Measurements from ENCODE around the gene HOXA5.

Gene HOXA5

GRCh38 chr7:27128776-27129728, 14.4 kb downstream of the HOXA5 start:
- no peak for DNase-seq (ENCODE audit: low read depth, low spot score)
- peak overlapping the region; percentile 53 for H3K4me3 ChIP-seq (ENCODE audit: low read depth, low read length)

DNA sequence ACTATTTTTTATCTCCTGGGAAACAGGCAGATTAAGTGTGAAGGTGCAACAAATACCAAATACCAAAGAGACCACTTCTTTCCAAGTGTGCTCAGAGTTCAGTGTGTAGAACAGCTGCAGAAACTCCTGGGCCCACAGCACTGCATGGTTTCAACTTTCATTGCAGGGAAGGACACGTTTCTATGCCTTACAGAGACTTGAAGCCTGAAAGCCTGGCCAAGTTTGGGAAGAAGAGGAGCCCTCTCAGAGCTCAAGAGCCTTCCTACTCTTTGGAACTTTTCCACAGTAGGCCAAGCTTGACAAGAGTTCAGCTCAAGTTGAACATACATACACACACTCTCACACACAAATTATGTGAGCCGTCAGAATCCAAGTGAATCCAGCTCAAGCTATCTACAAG, 15.4 kb downstream of the HOXA5 start:
- no peak overlapping the region for H3K4me3 ChIP-seq (ENCODE audit: low read depth, low read length)
- in situ Hi-C loops (cut with HindIII; ENCODE audit: low sequenced_read_pairs): loop anchor here (10.0 kb wide), 1 partner anchor 273 kb away; no protein-coding TSS in a partner anchor
- DNase-seq (ENCODE audit: low read depth, low spot score): peak; percentile 76
- TF ChIP-seq CTCF (IDR thresholded peaks at IDR 0.05; ENCODE audit: low read depth, low read length): no peak

More at GRCh38 chr7:27128776-27129728, 14.4 kb downstream of the HOXA5 start:
- in situ Hi-C loops (cut with HindIII; ENCODE audit: low sequenced_read_pairs): loop anchor here (10.0 kb wide), 1 partner anchor 274 kb away; no protein-coding TSS in a partner anchor
- no peak for TF ChIP-seq CTCF (IDR thresholded peaks at IDR 0.05; ENCODE audit: low read depth, low read length)

GRCh38 chr7:27126596-27127327, 16.7 kb downstream of the HOXA5 start:
- H3K4me3 ChIP-seq (ENCODE audit: low read depth, low read length): no peak overlapping the region
- TF ChIP-seq CTCF (IDR thresholded peaks at IDR 0.05; ENCODE audit: low read depth, low read length): no peak
- in situ Hi-C loops (cut with HindIII; ENCODE audit: low sequenced_read_pairs): loop anchor here (10.0 kb wide), 1 partner anchor 272 kb away; no protein-coding TSS in a partner anchor
- DNase-seq (ENCODE audit: low read depth, low spot score): no peak

GRCh38 chr7:27125986-27126394, 17.5 kb downstream of the HOXA5 start:
- DNase-seq (ENCODE audit: low read depth, low spot score): no peak
- in situ Hi-C loops (cut with HindIII; ENCODE audit: low sequenced_read_pairs): loop anchor here (10.0 kb wide), 1 partner anchor 271 kb away; no protein-coding TSS in a partner anchor
- no peak overlapping the region for H3K4me3 ChIP-seq (ENCODE audit: low read depth, low read length)
- no peak for TF ChIP-seq CTCF (IDR thresholded peaks at IDR 0.05; ENCODE audit: low read depth, low read length)

DNA sequence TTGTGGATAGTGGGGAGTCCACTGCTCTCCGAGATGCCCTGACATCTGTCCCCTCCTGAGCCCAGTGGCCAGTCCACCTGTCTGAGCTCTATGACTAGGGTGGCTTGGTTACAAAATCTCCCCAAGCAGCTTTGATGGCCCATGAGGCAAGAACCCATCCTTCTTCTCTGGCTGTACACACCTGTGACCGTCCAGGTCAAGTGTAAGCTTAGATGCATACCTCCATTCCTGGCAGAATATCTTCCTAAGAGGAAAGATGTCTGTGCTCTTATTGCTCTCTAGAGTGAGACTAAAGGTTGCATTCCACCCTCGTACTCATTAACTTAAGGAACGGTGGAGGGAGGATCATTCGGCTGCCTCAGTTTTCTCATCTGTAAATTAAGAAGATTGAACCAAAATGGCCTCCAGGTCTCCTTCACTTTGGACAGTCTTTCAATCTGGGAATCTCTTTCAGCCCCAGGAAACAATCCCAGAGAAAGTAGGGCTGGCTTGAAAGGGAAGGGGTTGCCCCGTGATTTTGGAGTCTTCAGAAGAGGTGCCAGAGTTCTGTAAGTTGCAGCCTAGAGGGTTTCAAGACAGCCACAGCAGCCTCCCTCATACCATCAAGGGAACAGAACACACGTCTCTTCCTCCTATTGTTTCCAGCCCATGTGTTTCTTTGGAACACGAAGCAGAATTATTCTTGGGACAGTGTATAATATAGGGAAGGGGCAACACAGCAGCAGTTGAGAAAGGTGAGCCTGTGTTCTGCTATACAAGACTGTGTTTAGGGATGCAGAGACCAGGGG, 18.4 kb downstream of the HOXA5 start:
- no peak for TF ChIP-seq CTCF (IDR thresholded peaks at IDR 0.05; ENCODE audit: low read depth, low read length)

More for the DNA sequence above, 18.4 kb downstream of the HOXA5 start:
- no peak for DNase-seq (ENCODE audit: low read depth, low spot score)
- in situ Hi-C loops (cut with HindIII; ENCODE audit: low sequenced_read_pairs): loop anchor here (10.0 kb wide), 1 partner anchor 270 kb away; no protein-coding TSS in a partner anchor
- no peak overlapping the region for H3K4me3 ChIP-seq (ENCODE audit: low read depth, low read length)

Data from astrocyte of the spinal cord (primary cell).